SJSA1 (cell line): ENCODE measurements around the gene ECHS1. TPM values are rescaled to one million over a fixed set of nuclear protein-coding genes. Genes with fewer than 3 reads are reported as not detected.
"Not testable (repeated sequence)": the region's sequence is repeated elsewhere in the genome, so short reads cannot be mapped to it uniquely, and the experiment has no call there.

ENCODE experiments used
- DNase-seq, 2 experiments: peaks; one replicate each; pipeline ENCODE4 v3.0.0-alpha.2; 2015 to 2020; ENCODE audit warnings: low spot score in 2 of 2, low read depth in 1 of 2
- H3K27ac ChIP-seq: fragments of 250-450 bp; sonication (Bioruptor Pico); 2 replicates; pipeline ENCODE4 v1.5.1; 2020; ENCODE audit warnings: mild to moderate bottlenecking, moderate library complexity
- H3K27me3 ChIP-seq: fragments of 250-450 bp; sonication (Bioruptor Pico); replicated peaks from 2 replicates; pipeline ENCODE4 v1.5.1; 2020; ENCODE audit warnings: mild to moderate bottlenecking, moderate library complexity
- H3K36me3 ChIP-seq: fragments of 250-450 bp; sonication (Bioruptor Pico); 2 replicates; pipeline ENCODE4 v1.5.1; 2020; ENCODE audit warnings: mild to moderate bottlenecking
- H3K4me1 ChIP-seq: fragments of 250-450 bp; sonication (Bioruptor Pico); replicated peaks from 2 replicates; pipeline ENCODE4 v1.6.1; 2021; ENCODE audit warnings: mild to moderate bottlenecking
- H3K4me3 ChIP-seq: fragments of 250-450 bp; sonication (Bioruptor Pico); 2 replicates; pipeline ENCODE4 v1.5.1; 2020; ENCODE audit warnings: mild to moderate bottlenecking
- H3K9me3 ChIP-seq: fragments of 250-450 bp; sonication (Bioruptor Pico); replicated peaks from 2 replicates; pipeline ENCODE4 v1.5.1; 2020; ENCODE audit warnings: mild to moderate bottlenecking
- total RNA-seq: library from RNA; depleted of rRNA; stranded (reverse); fragments of >200 nt; shearing (Covaris generic); gene quantifications from 2 replicates; pipeline ENCODE4 v1.2.3, GENCODE V29; 2014; rRNA removed

Gene ECHS1
- total RNA-seq, result 106 and 145 TPM in 2 replicates

DNA sequence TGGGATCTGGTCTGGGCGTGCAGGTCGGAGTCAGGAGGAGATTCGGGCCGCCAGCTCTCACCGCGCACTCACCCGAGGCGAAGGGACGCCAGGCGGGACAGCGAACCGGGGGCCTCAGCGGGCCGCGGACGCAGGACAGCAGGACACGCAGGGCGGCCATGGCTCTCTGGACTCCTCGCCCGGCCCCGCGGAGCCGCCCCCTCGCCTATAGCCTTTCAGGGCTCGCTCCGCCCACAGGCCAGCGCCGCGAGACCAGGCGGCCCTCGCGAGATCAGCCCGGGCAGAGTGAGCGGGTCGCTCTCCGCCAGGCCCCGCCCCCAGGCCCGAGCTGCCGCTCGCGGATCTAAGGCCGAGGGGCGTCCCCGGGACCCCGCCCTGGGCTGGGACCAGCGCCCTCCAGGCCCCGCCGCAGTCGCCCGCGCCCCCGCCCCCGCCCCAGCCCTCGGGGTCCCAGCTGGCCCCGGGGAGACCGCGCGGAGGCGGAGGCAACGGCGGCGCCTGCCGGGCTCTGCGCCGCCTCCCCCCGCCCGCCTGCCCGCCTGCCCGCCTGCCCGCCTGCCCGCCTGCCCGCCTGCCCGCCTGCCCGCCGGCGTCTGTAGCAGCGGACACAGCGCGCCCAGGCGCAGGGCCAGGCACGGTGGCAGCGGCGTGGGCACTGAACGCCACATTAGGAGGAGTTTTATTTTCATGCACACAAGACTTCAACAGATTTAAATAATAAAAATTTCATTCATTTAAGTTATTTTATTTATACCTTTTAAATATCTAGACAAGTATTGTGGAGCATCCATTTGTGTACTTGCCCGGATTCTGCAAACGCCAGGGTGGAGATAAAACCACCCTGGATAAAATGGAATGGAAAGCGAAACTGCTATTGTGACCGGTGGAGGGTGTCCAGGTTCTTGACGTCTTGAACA, at the start of gene ECHS1:
TSS of gene ECHS1 (minus strand) at position 181 of the 917 bp plus-strand sequence. CDS start at position 160, 21 bp downstream.
- Histone ChIP-seq H3K36me3 (peaks cover 24% of the 10 kb centered on the region), H3K27ac (peak within 1 kb of the TSS; percentile 80), H3K4me3 (peak within 1 kb of the TSS; percentile 81), H3K27me3 (no peaks in the 10 kb centered on the region), H3K9me3 (0 out of 2 replicates have a peak, but pooled peaks cover 2% of the 10 kb centered on the region), H3K4me1 (peaks cover 19% of the 10 kb centered on the region)
- DNase-seq, result peak; percentile 87 to 94

DNA sequence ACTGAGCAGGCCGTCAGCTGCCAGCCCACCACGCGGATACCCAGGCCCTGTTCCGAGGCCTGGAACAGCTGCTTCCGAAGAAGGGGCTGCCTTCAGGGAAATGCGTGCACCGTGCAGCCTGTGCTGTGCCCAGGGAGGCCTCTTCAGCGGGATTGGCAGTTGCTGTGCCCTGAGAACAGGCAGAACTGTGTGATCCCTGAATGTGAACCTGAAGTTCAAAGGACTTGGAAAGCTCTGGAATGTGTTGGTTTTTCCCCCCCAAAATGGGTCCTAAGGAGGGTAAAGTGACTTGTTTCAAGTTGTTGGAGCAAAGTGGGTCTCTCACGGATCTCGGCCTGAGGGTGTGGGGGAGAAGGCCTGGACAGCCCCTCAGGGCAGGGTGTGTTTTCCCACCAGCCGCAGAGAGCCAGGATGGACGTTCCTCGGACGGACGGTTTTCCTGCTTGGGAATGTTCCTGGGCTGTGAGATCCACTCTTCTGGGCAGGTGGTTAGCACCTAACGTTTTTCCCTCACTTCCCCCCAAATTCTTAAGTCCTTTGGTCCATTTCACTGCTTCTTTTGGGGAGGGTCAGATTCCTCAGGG, 49.2 kb upstream of the ECHS1 start:
- H3K4me3 ChIP-seq, result no peak overlapping the region
- no peaks in the 10 kb centered on the region for H3K9me3 ChIP-seq
- H3K36me3 ChIP-seq, result peaks cover 21% of the 10 kb centered on the region
- DNase-seq, result no peak
- no peak overlapping the region for H3K27ac ChIP-seq
- H3K27me3 ChIP-seq, result peaks cover 3% of the 10 kb centered on the region; the same call in 1 of the 2 replicates
- no peaks in the 10 kb centered on the region for H3K4me1 ChIP-seq

DNA sequence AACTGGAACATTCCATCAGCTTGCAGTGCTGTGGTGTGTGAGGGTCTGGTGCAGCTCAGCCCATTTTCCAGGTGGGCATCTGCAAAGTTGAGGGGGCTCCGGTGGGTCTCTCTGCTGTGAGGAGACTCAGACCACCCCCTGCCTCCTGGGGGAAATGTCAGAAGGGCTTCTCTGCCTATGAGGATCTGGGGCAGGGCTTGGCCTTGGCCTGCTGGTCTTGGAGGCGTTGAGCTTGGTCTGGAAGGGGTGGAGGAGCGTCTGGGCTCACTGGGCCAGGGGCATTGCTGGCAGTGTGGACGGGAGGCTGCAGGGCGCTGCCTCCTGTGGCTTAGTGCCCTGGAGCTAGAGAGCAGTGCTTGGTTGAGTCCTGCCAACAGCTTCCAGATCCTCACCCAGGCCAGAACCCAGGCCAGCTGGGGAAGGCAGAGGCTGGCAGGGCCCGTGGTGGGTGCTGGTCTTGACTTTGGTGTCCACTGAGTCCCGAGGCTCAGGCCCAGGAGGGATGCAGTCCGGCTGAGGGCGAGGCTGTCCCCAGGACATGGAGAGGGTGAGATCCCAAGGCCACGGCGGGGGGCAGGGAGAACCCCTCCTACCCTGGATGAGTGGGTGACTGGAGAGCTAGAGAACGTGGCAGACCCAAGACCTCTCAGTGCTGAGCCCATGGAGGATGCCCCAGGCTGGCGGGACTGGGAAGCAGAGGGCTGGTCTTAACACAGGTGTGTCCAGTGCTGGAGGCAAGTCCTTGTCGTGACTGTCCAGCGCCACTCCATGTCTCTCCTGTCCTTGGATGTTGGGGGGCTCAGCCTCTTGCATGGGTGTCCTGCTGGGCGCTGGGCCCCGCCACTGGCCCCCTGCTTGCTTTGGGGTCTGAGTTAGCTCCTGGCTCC, 48.4 kb upstream of the ECHS1 start:
- Histone ChIP-seq H3K9me3 (no peaks in the 10 kb centered on the region), H3K4me3 (no peak overlapping the region), H3K27ac (no peak overlapping the region)

DNA sequence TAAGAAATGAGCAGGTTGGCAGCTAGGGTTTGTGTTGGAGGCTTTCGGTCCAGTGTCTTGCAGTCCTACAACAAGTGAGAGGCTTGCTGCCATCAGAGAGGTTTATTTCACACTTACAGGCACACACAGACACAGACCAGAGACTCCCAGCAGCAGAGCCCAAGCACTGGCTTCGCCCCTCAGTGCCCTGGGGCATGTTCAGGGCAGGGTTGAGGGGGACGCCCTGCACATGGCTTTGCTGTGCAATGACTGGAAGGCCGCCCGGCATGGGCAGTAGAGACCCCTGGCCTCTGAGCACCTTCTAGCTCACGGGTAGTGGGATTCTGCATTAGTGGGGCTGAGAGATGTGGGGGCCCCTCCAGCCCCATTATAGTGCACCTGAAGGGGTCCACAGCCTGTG, 47.4 kb upstream of the ECHS1 start:
- H3K27me3 ChIP-seq, result peaks cover 3% of the 10 kb centered on the region; the same call in 1 of the 2 replicates
- no peaks in the 10 kb centered on the region for H3K9me3 ChIP-seq
- no peak overlapping the region for H3K4me3 ChIP-seq
- H3K27ac ChIP-seq, result no peak overlapping the region
- no peak for DNase-seq
- H3K36me3 ChIP-seq, result peaks cover 22% of the 10 kb centered on the region
- H3K4me1 ChIP-seq, result no peaks in the 10 kb centered on the region

More for the DNA sequence above, 48.4 kb upstream of the ECHS1 start:
- Histone ChIP-seq H3K4me1 (no peaks in the 10 kb centered on the region), H3K27me3 (peaks cover 3% of the 10 kb centered on the region; the same call in 1 of the 2 replicates), H3K36me3 (peaks cover 21% of the 10 kb centered on the region)
- DNase-seq, result no peak

DNA sequence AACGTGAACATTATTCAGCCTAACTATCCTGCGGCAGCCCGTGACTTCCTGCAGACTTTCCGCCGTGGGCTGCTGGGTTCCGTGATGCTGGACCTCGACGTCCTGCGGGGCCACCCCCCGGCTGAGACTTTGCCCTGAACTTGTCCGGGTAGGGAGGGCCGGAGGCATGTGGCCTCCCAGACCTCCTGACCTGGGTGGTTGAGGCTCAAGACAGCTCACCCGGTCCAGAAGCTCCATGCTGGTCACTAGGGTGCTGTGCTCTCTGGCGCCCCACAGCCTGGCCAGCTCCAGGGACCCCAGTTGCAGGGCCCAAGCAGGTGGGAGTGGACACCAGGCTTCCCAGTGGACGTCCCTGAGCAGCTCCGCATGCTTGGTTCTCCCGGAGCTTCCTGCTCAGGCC, 46.9 kb upstream of the ECHS1 start:
- H3K9me3 ChIP-seq, result no peaks in the 10 kb centered on the region
- no peak overlapping the region for H3K4me3 ChIP-seq
- H3K36me3 ChIP-seq, result peaks cover 27% of the 10 kb centered on the region
- no peak overlapping the region for H3K27ac ChIP-seq
- DNase-seq, result no peak
- H3K27me3 ChIP-seq, result peaks cover 3% of the 10 kb centered on the region; the same call in 1 of the 2 replicates
- no peaks in the 10 kb centered on the region for H3K4me1 ChIP-seq

DNA sequence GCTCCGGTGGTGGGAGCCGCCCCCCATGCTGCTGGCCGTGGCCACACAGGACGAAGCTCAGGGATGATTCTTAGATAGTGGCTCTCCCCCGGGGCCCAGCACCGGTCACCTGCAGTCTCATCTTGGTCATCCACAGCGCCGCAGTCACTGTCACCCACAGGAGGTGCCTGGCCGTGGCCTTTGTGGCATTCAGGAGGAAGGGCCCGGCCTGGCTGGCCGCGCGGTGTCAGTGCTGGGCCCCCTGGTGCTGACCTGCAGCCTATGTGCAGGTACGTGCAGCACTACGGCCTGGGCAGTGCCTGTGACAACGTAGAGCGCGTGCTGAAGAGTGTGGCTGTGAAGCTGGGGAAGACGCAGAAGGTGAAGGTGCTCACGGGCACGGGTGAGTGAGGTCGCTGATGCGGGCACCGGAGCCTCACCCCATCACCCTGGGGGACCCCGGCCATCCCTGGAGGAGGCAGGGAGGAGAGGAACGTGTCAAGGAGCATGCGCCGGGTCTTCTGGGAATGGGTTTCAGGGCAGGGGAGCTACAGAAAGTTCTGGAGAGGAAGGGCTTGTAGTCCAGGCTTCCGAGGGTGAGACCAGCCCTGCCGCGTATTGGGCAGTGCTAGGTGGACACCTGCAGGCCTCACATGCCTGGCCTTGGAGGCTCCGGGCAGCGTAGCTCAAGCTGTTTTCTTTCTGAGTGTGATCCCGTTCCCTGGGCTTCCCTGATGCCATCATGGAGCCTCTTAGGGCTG, 46.2 kb upstream of the ECHS1 start:
- Histone ChIP-seq H3K27ac (no peak overlapping the region), H3K4me3 (no peak overlapping the region), H3K27me3 (peaks cover 3% of the 10 kb centered on the region; the same call in 1 of the 2 replicates), H3K36me3 (peaks cover 29% of the 10 kb centered on the region), H3K4me1 (no peaks in the 10 kb centered on the region), H3K9me3 (no peaks in the 10 kb centered on the region)
- no peak for DNase-seq

DNA sequence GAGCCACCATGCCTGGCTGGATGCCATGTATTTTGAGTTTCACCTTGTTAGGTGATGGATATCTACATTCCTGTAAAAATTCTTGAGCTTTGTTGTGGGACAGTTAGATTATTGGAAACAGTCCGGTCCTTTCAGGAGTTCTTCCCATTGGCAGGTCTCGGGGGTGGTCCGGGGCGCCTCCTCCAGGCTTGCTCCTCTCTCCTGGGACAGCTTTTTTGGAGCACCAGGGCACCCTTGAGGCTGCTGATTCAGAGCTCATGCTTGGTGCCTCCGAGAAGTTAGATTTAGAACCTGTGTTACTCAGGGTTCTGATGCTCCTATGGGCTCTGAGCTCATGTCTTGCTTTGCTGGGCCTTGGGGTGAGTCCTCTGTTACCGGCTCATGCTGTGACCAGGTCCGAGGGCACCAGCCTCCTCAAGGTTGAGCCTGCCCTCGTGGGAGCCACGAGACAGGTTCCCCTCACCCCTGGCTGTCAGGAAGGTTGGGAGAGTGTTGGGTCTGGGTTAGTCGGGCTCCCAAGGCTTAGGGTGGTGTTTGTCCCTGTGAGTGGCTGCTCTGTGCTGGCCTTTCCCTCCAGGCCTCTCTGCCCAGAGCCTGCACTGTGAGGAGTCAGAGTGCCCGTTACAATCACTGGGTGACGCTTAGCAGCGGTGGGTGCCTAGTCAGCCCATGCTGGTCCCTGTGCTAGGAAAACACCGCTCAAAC, 45.3 kb upstream of the ECHS1 start:
- DNase-seq, result no peak
- peaks cover 31% of the 10 kb centered on the region for H3K36me3 ChIP-seq
- H3K4me1 ChIP-seq, result no peaks in the 10 kb centered on the region
- peaks cover 3% of the 10 kb centered on the region; the same call in 1 of the 2 replicates for H3K27me3 ChIP-seq
- H3K9me3 ChIP-seq, result no peaks in the 10 kb centered on the region
- no peak overlapping the region for H3K27ac ChIP-seq
- H3K4me3 ChIP-seq, result no peak overlapping the region

DNA sequence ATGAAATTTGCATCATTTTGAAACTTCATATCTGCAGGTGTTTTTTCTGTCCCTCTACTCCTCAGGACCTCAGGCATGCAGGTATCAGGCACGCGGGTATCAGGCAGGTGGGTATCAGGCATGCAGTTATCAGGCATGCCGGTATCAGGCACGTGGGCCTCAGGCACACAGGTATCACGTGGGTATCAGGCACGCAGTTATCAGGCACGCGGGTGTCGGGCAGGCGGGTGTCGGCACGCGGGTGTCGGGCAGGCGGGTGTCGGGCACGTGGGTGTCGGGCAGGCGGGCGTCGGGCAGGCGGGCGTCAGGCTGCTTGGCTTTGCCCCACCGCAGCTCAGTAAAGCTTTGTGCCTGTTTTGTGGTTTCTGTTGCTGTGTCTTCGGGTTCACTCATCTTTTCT, 42.6 kb upstream of the ECHS1 start:
- Histone ChIP-seq H3K36me3 (peaks cover 57% of the 10 kb centered on the region), H3K27ac (no peak overlapping the region), H3K27me3 (0 out of 2 replicates have a peak, but pooled peaks cover 2% of the 10 kb centered on the region), H3K4me3 (no peak overlapping the region), H3K9me3 (peaks cover 4% of the 10 kb centered on the region; the same call in 1 of the 2 replicates), H3K4me1 (no peaks in the 10 kb centered on the region)
- no peak for DNase-seq

DNA sequence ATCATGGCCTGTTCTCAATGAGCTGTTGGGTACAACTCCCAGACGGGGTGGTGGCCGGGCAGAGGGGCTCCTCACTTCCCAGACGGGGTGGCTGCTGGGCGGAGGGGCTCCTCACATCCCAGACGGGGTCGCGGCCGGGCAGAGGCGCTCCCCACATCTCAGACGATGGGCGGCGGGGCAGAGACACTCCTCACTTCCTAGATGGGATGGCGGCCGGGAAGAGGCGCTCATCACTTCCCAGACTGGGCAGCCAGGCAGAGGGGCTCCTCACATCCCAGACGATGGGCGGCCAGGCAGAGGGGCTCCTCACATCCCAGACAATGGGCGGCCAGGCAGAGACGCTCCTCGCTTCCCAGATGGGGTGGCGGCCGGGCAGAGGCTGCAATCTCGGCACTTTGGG, 41.2 kb upstream of the ECHS1 start:
- H3K36me3 ChIP-seq, result peaks cover 62% of the 10 kb centered on the region
- H3K27ac ChIP-seq, result not testable (repeated sequence)

DNA sequence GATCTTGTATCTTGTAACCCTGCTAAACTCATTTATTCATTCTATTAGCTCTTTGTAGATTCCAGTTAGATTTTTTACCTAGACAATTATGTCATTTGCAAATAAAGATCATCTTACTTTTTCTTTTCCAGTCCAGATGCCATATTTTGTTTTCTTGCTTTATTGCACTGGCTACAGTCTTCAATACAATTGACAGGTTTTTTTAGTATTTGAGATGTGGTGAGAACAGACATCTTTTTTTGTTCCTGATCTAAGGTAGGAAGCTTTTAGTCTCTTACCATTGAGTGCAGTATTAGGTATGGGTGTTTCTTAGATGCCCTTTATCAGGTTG, 39.2 kb upstream of the ECHS1 start:
- H3K4me3 ChIP-seq, result no peak overlapping the region
- H3K9me3 ChIP-seq, result peaks cover 7% of the 10 kb centered on the region
- no peaks in the 10 kb centered on the region for H3K4me1 ChIP-seq
- H3K36me3 ChIP-seq, result peaks cover 68% of the 10 kb centered on the region
- DNase-seq, result no peak
- H3K27me3 ChIP-seq, result 0 out of 2 replicates have a peak, but pooled peaks cover 2% of the 10 kb centered on the region
- H3K27ac ChIP-seq, result no peak overlapping the region

More for the DNA sequence above, 41.2 kb upstream of the ECHS1 start:
- H3K4me3 ChIP-seq, H3K4me1 ChIP-seq, H3K9me3 ChIP-seq, H3K27me3 ChIP-seq, DNase-seq: not testable (repeated sequence)

DNA sequence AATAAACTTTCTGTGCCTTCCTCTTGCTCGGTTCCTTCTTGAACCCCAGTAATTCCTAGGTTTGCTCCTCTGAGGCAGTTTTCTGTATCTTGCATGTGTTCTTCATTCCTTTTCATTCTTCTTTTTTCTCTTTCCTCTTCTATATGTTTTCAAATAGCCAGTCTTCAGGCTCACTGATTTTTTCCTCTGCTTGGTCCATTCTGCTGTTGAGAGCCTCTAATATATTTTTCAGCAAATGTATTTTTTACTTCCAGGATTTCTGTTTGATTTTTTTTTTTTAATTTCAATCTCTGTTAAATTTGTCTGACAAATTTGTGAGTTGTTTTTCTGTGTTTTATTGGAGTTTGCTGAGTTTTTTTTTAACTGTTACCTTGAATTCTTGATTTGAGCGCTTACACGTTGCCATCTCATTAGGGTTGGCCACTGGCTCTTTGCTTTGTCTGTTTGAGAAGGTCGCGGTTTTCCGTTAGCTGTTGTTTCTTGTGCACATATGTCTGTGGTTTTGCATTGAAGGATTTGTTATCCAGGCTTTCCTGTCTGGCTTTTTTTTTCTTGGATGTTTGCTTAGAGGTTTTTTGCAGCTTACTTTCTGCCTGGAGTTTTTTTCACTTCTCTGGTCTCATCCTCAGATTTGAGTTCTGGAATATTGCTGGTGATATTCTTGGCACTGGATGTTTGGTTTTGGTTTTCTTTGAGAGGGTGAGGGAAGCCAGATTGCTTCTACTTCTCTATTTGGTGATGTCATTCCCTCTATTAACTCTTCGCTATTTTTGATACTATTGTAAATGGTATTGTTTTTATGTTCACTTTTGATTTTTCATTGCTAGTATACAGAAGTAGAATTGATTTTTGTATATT, 38.6 kb upstream of the ECHS1 start:
- Histone ChIP-seq H3K27ac (no peak overlapping the region), H3K27me3 (0 out of 2 replicates have a peak, but pooled peaks cover 2% of the 10 kb centered on the region), H3K36me3 (peaks cover 74% of the 10 kb centered on the region), H3K4me3 (no peak overlapping the region), H3K9me3 (peaks cover 7% of the 10 kb centered on the region), H3K4me1 (no peaks in the 10 kb centered on the region)
- no peak for DNase-seq
